KMS-11 (cell line): ENCODE results near the gene TEX2.

Experiments
- H2AFZ ChIP-seq: fragments of 200-600 bp; sonication (generic); 2 replicates; pipeline ENCODE4 v1.6.1; 2016; ENCODE audit warnings: antibody characterized with exemption, mixed run types, low read depth
- H3K27ac ChIP-seq: fragments of 200-600 bp; sonication (generic); 2 replicates; pipeline ENCODE4 v1.6.1; 2016; ENCODE audit warnings: mild to moderate bottlenecking, mixed run types
- H3K27me3 ChIP-seq: fragments of 200-600 bp; sonication (generic); 2 replicates; pipeline ENCODE4 v1.6.1; 2017; ENCODE audit warnings: mild to moderate bottlenecking, low read depth, mixed run types, moderate library complexity; ENCODE audit not compliant: insufficient read depth
- H3K36me3 ChIP-seq: fragments of 200-600 bp; sonication (generic); 2 replicates; pipeline ENCODE4 v1.6.1; 2017; ENCODE audit warnings: mild to moderate bottlenecking, mixed run types; ENCODE audit not compliant: insufficient read depth
- H3K4me1 ChIP-seq: fragments of 200-600 bp; sonication (generic); 2 replicates; pipeline ENCODE4 v1.6.1; 2016; ENCODE audit warnings: mild to moderate bottlenecking, low read depth, mixed run types; ENCODE audit not compliant: poor library complexity, severe bottlenecking
- H3K4me2 ChIP-seq: fragments of 200-600 bp; sonication (generic); 2 replicates; pipeline ENCODE4 v1.7.0; 2016; ENCODE audit warnings: mild to moderate bottlenecking, mixed run types
- H3K4me3 ChIP-seq: fragments of 200-600 bp; sonication (generic); IDR thresholded peaks from 2 replicates; pipeline ENCODE4 v1.6.1; 2017; ENCODE audit warnings: low read depth, low read length, mixed read lengths; ENCODE audit not compliant: insufficient read depth
- H3K79me2 ChIP-seq: fragments of 200-600 bp; sonication (generic); 2 replicates; pipeline ENCODE4 v1.6.1; 2016; ENCODE audit warnings: low read depth, mixed run types; ENCODE audit not compliant: insufficient read depth
- H3K9ac ChIP-seq: fragments of 200-600 bp; sonication (generic); 2 replicates; pipeline ENCODE4 v1.6.1; 2016; ENCODE audit warnings: mild to moderate bottlenecking, mixed run types
- H4K20me1 ChIP-seq: fragments of 200-600 bp; sonication (generic); 2 replicates; pipeline ENCODE4 v1.6.1; 2016; ENCODE audit warnings: mild to moderate bottlenecking, mixed run types; ENCODE audit not compliant: insufficient read depth
- TF ChIP-seq, protein P1 (sequence below): fragments of 200-600 bp; sonication (generic); conservative IDR thresholded peaks from 2 replicates; pipeline ENCODE4 v1.6.1; 2017; ENCODE audit warnings: low read depth, mild to moderate bottlenecking, antibody characterized with exemption, low read length, moderate library complexity, mixed read lengths

Gene TEX2

GRCh38 chr17:64229815-64230728 lies 33.0 kb downstream of the TEX2 start:
- H3K27ac ChIP-seq: no peak overlapping the region
- H3K36me3 ChIP-seq: no peaks in the 10 kb centered on the region
- H3K27me3 ChIP-seq: no peaks in the 10 kb centered on the region
- H4K20me1 ChIP-seq: no peaks in the 10 kb centered on the region
- no peak overlapping the region for H2AFZ ChIP-seq
- H3K79me2 ChIP-seq: no peaks in the 10 kb centered on the region; the same call in 1 of the 2 replicates
- H3K4me2 ChIP-seq: no peak overlapping the region
- TF ChIP-seq, protein P1, sequence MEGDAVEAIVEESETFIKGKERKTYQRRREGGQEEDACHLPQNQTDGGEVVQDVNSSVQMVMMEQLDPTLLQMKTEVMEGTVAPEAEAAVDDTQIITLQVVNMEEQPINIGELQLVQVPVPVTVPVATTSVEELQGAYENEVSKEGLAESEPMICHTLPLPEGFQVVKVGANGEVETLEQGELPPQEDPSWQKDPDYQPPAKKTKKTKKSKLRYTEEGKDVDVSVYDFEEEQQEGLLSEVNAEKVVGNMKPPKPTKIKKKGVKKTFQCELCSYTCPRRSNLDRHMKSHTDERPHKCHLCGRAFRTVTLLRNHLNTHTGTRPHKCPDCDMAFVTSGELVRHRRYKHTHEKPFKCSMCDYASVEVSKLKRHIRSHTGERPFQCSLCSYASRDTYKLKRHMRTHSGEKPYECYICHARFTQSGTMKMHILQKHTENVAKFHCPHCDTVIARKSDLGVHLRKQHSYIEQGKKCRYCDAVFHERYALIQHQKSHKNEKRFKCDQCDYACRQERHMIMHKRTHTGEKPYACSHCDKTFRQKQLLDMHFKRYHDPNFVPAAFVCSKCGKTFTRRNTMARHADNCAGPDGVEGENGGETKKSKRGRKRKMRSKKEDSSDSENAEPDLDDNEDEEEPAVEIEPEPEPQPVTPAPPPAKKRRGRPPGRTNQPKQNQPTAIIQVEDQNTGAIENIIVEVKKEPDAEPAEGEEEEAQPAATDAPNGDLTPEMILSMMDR: no peak
- no peak overlapping the region for H3K4me3 ChIP-seq
- H3K4me1 ChIP-seq: no peaks in the 10 kb centered on the region
- no peak overlapping the region for H3K9ac ChIP-seq

DNA sequence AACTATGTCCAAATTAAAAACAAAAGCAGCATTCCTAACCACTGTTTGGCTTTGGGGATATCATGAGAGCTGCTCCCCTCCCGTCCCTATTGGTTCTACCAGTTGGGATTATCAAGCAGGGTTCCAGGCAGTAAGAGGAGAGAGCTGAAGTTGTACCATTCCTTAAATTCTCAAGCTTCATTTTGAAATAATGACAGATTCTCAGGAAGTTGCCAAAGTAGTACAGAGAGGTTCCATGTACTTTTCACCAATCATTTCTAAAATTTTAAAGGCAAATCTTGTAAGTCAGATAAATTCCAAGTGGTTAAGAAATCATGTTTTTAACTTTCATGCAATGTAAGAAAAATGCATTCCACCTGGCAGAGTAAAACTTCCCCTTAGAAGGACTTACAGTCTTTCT lies 36.9 kb downstream of the TEX2 start:
- TF ChIP-seq, protein P1: no peak
- Histone ChIP-seq H3K9ac (no peak overlapping the region), H3K4me1 (no peaks in the 10 kb centered on the region), H3K36me3 (no peaks in the 10 kb centered on the region), H3K4me3 (no peak overlapping the region), H3K27me3 (no peaks in the 10 kb centered on the region), H4K20me1 (no peaks in the 10 kb centered on the region), H3K79me2 (no peaks in the 10 kb centered on the region), H3K4me2 (no peak overlapping the region), H2AFZ (no peak overlapping the region), H3K27ac (no peak overlapping the region)

- no peak overlapping the region for H3K9ac ChIP-seq
These were observed 37.6 kb downstream of the TEX2 start for GRCh38 chr17:64225410-64225809.

GRCh38 chr17:64223931-64224629 lies 39.0 kb downstream of the TEX2 start:
- Histone ChIP-seq H3K79me2 (no peaks in the 10 kb centered on the region; the same call in 1 of the 2 replicates), H3K27ac (no peak overlapping the region), H3K9ac (no peak overlapping the region), H4K20me1 (no peaks in the 10 kb centered on the region), H3K4me3 (no peak overlapping the region), H3K4me1 (no peaks in the 10 kb centered on the region), H3K27me3 (no peaks in the 10 kb centered on the region), H3K4me2 (no peak overlapping the region), H2AFZ (no peak overlapping the region), H3K36me3 (no peaks in the 10 kb centered on the region)
- TF ChIP-seq, protein P1: no peak

More at GRCh38 chr17:64225410-64225809, 37.6 kb downstream of the TEX2 start:
- Histone ChIP-seq H3K4me2 (no peak overlapping the region), H2AFZ (no peak overlapping the region), H3K4me3 (no peak overlapping the region), H3K27ac (no peak overlapping the region), H3K4me1 (no peaks in the 10 kb centered on the region), H3K36me3 (no peaks in the 10 kb centered on the region), H3K27me3 (no peaks in the 10 kb centered on the region), H4K20me1 (no peaks in the 10 kb centered on the region), H3K79me2 (no peaks in the 10 kb centered on the region)
- TF ChIP-seq, protein P1: no peak
